ENCODE results near the gene PBRM1. TPM values are rescaled to one million over a fixed set of nuclear protein-coding genes. Genes with fewer than 3 reads are reported as not detected.

The PBRM1 gene
- total and polyA plus RNA-seq, 2 of the 13 experiments (the other 11 are each of a cell fraction or from before 2014, with no cell fraction given): 10.9 to 33.2 TPM

GRCh38 chr3:52534281-52535183, 151.2 kb downstream of the PBRM1 start (continued):
- no peak for TF ChIP-seq SP4 (CRISPR knock-in tag; IDR thresholded peaks at IDR 0.05)
- TF ChIP-seq IRF2 (CRISPR knock-in tag; IDR thresholded peaks at IDR 0.05): no peak
- TF ChIP-seq IKZF5 (CRISPR knock-in tag; IDR thresholded peaks at IDR 0.05): no peak; the same call in 1 of the 2 replicates
- no peak for TF ChIP-seq ATAD3A (CRISPR knock-in tag; IDR thresholded peaks at IDR 0.05)
- no peak; the same call in 1 of the 2 replicates for TF ChIP-seq ATF7-NPFF (CRISPR knock-in tag; IDR thresholded peaks at IDR 0.05; ENCODE audit: low read depth)
- no peak for TF ChIP-seq PCBP2 (optimal IDR thresholded peaks at IDR 0.05; ENCODE audit: low read depth, low read length, poor library complexity, severe bottlenecking)
- TF ChIP-seq ZNF563 (CRISPR knock-in tag; IDR thresholded peaks at IDR 0.05): no peak; the same call in 1 of the 2 replicates
- TF ChIP-seq DMTF1 (CRISPR knock-in tag; IDR thresholded peaks at IDR 0.05): no peak
- TF ChIP-seq ARNT (IDR thresholded peaks at IDR 0.05): no peak
- peak; percentile 67 for TF ChIP-seq ZNF737 (CRISPR knock-in tag; IDR thresholded peaks at IDR 0.05; ENCODE audit: borderline replicate concordance)
- TF ChIP-seq NR2F6 (IDR thresholded peaks at IDR 0.05): no peak
- TF ChIP-seq NR2F6 (CRISPR knock-in tag; IDR thresholded peaks at IDR 0.05): no peak
- peak; percentile 50; the same call in 1 of the 2 replicates for TF ChIP-seq KDM5B (CRISPR knock-in tag; IDR thresholded peaks at IDR 0.05; ENCODE audit: borderline replicate concordance)
- TF ChIP-seq IRF1 (CRISPR knock-in tag; IDR thresholded peaks at IDR 0.05; ENCODE audit: low read depth): no peak
- peak; percentile 30; the same call in 1 of the 2 replicates for TF ChIP-seq DRAP1 (CRISPR knock-in tag; IDR thresholded peaks at IDR 0.05)
- no peak for TF ChIP-seq PRDM4 (CRISPR knock-in tag; IDR thresholded peaks at IDR 0.05; ENCODE audit: borderline replicate concordance)
- TF ChIP-seq RNF219 (CRISPR knock-in tag; IDR thresholded peaks at IDR 0.05): no peak
- TF ChIP-seq KDM1A (CRISPR knock-in tag; IDR thresholded peaks at IDR 0.05): no peak
- TF ChIP-seq ASH2L (IDR thresholded peaks at IDR 0.05; ENCODE audit: insufficient read length, low read depth, low read length): no peak
- no peak for TF ChIP-seq HNRNPUL1 (IDR thresholded peaks at IDR 0.05; ENCODE audit: low read depth, low read length)
